Epithelial cell of proximal tubule (primary cell): Measurements from ENCODE around the gene TOX2. TPM values are rescaled to one million over a fixed set of nuclear protein-coding genes. Genes with fewer than 3 reads are reported as not detected.

Experiments
- DNase-seq: peaks from one replicate; pipeline ENCODE4 v3.0.0-alpha.2; 2011; ENCODE audit warnings: low read depth
- H3K4me3 ChIP-seq: 2 replicates; pipeline ENCODE4 v1.5.1; 2011; ENCODE audit warnings: low read depth, mild to moderate bottlenecking, low read length
- total RNA-seq: library from RNA; depleted of rRNA; stranded (reverse); fragments of >200 nt; gene quantifications from 2 replicates; pipeline ENCODE4 v1.2.3, GENCODE V29; 2015
- TF ChIP-seq, protein P1 (sequence below): conservative IDR thresholded peaks from 2 replicates; pipeline ENCODE4 v1.5.1; 2012; ENCODE audit warnings: low read depth, mild to moderate bottlenecking, low read length

TOX2 gene
- total RNA-seq, 1 donor from 2014 or later: 2.5 TPM

- no peak overlapping the region for H3K4me3 ChIP-seq
- DNase-seq: no peak
- TF ChIP-seq, protein P1, sequence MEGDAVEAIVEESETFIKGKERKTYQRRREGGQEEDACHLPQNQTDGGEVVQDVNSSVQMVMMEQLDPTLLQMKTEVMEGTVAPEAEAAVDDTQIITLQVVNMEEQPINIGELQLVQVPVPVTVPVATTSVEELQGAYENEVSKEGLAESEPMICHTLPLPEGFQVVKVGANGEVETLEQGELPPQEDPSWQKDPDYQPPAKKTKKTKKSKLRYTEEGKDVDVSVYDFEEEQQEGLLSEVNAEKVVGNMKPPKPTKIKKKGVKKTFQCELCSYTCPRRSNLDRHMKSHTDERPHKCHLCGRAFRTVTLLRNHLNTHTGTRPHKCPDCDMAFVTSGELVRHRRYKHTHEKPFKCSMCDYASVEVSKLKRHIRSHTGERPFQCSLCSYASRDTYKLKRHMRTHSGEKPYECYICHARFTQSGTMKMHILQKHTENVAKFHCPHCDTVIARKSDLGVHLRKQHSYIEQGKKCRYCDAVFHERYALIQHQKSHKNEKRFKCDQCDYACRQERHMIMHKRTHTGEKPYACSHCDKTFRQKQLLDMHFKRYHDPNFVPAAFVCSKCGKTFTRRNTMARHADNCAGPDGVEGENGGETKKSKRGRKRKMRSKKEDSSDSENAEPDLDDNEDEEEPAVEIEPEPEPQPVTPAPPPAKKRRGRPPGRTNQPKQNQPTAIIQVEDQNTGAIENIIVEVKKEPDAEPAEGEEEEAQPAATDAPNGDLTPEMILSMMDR: no peak
These were observed 89.0 kb downstream of the TOX2 start for GRCh38 chr20:44003609-44004008.

DNA sequence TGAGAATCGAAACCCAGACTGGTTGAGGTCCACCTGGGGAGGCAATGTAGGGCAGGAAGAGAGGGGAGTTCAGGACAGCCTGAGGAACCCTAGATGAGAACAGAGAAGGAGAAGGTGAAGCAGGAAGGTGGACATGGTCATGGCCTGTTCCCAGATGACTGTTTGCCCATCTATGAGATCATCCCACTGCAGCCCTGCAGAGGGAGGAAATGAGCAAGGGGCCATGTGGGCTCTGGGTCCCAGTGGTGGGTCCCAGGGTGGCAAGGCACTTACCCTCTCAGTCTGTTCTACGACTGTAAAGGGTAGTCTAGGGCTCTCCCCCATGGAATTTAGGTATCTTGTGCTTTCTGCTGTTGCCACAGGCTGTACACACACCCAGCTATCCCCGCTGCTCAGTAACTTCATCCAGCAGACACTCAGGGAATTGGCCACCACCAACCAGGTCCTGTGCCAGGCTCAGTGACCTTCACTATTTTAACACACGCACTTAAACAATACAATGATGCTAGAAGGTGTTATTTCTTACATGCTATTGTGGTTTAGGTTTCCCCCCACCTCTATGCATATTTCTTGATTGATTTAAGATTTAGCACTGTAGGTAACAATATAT, 89.8 kb downstream of the TOX2 start:
- no peak for DNase-seq
- TF ChIP-seq, protein P1: no peak
- H3K4me3 ChIP-seq: no peak overlapping the region

DNA sequence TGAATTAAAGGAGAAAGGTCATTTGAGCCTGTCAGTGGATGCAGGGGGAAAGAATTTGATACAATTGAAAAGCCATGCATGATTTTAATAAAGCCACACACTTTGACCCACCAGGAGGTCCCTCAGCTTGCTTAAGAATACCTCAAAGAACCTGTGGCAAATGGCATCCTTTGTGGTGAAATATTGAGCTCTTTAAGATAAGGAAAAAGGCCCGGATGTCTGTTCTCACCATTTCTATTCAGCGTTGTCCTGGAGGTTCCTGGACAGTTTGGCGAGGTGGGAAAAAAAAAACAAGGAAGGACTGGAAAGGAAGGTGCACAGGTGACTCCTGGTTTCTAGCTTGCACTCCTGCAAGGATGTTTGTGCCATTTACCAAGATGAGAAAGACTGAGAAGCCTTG, 91.0 kb downstream of the TOX2 start:
- TF ChIP-seq, protein P1: no peak
- H3K4me3 ChIP-seq: no peak overlapping the region
- no peak for DNase-seq

DNA sequence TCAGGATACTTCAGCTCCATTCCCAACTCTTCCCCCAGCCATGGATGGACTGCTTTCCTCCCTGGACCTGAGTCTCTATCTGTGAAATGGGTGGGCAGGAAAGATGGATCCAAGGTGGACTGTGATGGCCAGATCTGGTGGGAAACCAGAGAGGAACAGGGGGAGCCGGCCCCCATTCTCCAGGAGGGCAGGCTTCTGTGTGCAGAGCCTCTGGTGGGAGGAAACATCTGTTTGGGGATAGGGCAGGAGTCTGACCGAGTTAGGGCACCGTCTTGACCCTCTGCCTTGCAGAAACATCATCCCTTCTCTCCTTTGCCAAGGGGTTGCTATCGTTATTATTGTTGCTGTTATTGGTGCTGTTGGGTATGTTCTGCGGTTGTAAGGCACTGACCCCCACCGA, 91.5 kb downstream of the TOX2 start:
- TF ChIP-seq, protein P1: no peak
- no peak overlapping the region for H3K4me3 ChIP-seq
- no peak for DNase-seq

- H3K4me3 ChIP-seq: no peak overlapping the region
- TF ChIP-seq, protein P1: no peak
- DNase-seq: no peak
These were observed 91.9 kb downstream of the TOX2 start for GRCh38 chr20:44006578-44006977.

DNA sequence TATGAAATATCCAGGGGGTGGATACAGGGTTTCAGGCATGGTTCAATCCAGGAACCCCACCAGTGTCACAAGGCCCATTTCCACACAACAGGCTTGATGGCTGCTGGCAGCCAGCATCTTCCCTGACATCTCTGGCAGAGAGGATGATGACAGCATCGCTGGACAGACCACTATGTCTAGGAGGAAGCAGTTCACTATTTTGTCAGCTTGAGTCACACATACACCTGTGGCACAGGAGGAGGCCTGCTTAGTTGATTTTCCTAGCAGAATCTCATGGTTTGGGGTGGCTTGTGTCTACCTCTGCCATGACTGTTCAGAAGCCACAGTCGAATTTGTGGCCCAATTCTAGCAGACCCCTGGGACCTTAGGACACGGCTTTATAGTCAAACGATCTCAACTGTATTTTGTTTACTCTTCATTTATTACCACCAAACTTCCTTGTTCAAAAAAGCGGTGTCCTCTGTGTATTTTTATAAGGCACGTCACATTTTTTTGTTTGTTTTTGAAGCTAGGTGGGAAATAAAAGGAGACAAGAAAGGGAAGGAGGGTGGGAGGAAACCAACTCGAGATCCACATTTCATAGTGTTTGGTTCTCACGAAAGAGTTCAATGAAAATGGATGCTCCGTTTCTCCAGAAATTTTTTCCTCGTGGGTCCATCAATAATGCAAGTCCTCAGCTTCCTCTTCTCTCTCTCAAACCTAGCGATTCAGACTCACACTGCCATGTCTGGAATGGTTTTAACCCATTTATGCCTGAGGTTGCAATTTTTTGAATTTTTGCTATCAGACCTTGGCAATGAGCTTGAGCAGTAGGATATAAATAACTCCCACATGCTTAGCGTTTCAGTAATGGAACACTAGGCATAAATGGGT, 94.4 kb downstream of the TOX2 start:
- TF ChIP-seq, protein P1: no peak
- no peak for DNase-seq
- H3K4me3 ChIP-seq: no peak overlapping the region
